GM19468 (cell line): ENCODE results near the gene GLO1.
"Not testable (repeated sequence)": the region's sequence is repeated elsewhere in the genome, so short reads cannot be mapped to it uniquely, and the experiment has no call there.

Source experiments
- ATAC-seq: cut with Tn5 transposase; IDR thresholded peaks from one replicate; pipeline ENCODE4 v1.9.1; 2021; ENCODE audit warnings: mild to moderate bottlenecking, moderate library complexity, moderate number of reproducible peaks; ENCODE audit not compliant: unreplicated experiment; ENCODE audit errors: extremely low read depth

The GLO1 gene

GRCh38 chr6:38708496-38708895, 5.6 kb upstream of the GLO1 start:
- no peak for ATAC-seq

GRCh38 chr6:38705924-38706323, 3.0 kb upstream of the GLO1 start:
- no peak for ATAC-seq

DNA sequence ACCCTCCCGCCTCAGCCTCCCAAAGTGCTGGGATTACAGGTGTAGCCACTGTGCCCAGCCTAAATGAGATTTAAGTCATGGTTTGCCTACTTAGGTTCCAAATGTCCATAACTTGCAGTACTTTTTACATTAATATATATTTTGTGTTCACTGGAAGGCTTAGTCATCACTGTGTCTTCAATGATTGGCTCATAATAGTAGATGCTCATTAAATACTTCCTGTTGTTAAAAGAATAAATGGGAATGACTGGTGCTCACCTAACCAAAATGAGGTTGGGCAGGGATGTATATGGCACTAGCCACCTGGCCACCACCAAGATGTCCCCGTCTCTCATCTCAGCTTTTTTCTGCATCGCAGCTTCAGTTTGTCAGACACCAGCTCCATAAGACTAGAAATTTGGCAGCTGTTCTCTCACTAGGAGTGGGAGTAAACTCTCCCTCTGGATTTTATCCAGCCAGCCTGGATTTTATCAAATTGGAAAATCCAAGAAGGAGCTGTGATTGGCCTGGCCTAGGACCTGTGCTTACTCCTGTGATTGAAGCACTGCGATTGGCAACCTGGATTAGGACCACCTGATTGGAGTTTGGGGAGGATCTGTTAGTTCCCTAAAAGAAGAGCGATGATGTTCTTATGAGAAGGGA, 1.1 kb upstream of the GLO1 start:
- ATAC-seq = no peak

GRCh38 chr6:38701551-38701950, 1.4 kb downstream of the GLO1 start:
- no peak for ATAC-seq

GRCh38 chr6:38699702-38700101, 3.2 kb downstream of the GLO1 start:
- not testable (repeated sequence) for ATAC-seq

- ATAC-seq = no peak
Observed at GRCh38 chr6:38697846-38698245, 5.1 kb downstream of the GLO1 start.

GRCh38 chr6:38696345-38696744, 6.6 kb downstream of the GLO1 start:
- no peak for ATAC-seq

- no peak for ATAC-seq
Observed at GRCh38 chr6:38695933-38696332, 7.0 kb downstream of the GLO1 start.

DNA sequence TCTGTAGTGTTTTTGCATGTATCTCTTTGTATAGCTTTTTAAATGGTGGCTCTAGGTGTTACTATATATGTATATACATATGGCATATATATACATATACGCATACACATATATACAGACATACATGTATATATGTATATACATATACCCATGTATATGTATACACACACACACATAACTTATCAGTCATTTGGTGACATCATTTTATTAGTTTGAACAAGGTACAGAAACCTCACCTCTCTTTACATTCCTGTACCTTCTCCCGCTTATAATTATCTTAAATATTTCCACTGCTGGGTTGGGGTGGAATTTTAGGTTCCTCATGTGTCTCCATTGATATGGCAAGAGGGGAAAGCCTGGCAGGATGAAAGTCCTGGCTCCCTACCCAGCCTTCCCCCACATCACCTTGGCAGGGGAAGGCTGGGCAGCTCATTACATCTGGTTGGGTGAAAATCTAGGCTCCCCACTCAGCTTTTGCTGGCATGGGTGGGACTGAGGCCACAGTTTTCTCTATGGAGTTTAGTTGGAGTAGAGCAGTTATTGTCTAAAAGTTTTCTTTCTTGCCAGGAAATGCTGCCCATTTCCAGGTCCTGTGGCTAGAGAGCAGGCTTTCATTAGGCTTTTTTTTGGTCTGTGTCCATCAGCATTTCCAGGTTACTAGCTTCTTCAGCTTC, 7.6 kb downstream of the GLO1 start:
- no peak for ATAC-seq

DNA sequence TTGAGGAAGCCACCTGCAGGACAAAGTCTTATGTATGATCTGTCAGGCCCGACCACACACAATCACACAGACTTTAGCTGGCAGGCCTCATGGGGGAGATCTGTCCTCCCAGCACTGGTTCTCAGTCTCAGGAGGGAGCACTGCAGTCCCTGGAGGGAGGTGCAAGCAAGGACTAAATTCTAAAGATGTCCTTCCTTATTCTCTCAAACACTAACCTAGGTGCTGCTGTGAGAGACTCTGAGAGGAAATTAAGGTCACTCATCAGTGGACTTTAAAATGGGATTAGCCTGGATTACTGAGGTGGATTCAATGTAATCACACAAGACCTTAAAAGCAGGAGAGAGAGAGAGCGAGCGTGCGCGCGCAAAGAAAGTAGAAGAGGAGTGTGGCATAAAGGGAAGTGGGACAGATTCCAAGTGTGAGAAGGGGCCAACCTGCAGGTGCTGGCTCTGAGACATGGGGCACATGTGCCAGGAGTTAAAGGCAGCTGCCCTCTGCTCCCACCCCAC, 14.3 kb downstream of the GLO1 start:
- ATAC-seq = no peak

DNA sequence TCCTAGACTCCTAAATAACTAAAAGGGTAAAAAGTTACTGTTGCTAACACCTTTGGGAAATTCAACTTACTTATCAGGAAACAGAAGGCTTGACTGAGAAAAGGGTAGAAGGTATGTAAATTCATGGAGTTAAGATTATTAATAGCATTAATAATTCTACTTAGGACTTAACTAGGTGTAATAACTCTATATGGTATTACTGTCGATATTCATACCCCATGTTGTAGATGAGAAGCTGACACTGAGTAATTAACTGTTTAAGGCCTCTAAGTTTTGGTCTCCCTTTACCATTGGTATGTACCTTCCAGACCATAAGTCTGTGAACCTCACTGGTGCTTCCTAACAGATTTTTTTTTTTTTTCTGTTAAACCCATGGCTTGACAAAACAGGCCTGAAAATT, 15.4 kb downstream of the GLO1 start:
- no peak for ATAC-seq

DNA sequence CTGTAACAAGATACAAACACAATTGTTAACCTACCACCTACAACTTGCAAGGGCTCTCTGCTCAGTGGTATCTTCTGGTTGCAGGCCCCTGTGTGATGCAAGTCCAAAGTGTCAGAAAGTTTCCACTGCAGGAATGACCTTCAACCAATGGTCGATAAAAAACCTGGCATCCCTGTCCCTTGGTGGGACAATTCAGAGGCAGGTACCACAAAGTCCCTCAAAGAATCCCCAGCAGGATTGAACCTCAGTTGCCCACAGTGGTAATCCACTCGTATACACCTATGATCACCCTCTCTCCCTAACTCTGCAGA, 15.9 kb downstream of the GLO1 start:
- ATAC-seq = no peak

- ATAC-seq = no peak
Observed at GRCh38 chr6:38686270-38687042, 16.5 kb downstream of the GLO1 start.

GRCh38 chr6:38684904-38685303, 18.0 kb downstream of the GLO1 start:
- ATAC-seq = no peak

- ATAC-seq = no peak
Observed at GRCh38 chr6:38684237-38684636, 18.7 kb downstream of the GLO1 start.

GRCh38 chr6:38681850-38682249, 21.1 kb downstream of the GLO1 start:
- no peak for ATAC-seq

- ATAC-seq = no peak
Observed at GRCh38 chr6:38679668-38680067, 23.3 kb downstream of the GLO1 start.

DNA sequence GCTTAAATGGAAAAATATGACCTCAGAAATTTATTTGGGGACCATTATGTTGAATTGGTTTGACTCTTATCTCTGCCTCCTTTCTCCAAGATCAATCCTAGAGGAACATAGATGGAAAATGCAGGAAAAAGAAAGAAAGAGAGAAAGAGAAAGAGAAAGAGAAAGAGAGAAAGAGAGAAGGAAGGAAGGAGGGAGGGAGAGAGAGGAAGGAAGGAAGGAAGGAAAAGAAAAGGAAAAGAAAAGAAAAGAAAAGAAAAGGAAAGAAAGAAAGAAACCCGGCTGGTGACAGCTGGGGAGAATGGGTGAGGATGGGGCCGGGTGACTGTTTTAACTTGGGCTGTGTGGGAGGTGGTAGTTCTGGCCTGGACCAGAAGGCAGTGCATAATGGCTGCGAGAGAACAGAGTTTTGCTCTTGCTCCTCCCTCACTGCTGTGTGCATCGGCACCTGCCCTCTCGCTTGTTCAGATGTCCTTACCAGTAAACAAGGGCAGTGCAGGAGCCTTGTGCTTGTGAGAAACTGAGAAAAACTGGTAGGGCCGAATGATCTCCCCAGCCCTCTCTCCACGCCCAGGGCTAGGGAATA, 24.7 kb downstream of the GLO1 start:
- ATAC-seq = no peak

DNA sequence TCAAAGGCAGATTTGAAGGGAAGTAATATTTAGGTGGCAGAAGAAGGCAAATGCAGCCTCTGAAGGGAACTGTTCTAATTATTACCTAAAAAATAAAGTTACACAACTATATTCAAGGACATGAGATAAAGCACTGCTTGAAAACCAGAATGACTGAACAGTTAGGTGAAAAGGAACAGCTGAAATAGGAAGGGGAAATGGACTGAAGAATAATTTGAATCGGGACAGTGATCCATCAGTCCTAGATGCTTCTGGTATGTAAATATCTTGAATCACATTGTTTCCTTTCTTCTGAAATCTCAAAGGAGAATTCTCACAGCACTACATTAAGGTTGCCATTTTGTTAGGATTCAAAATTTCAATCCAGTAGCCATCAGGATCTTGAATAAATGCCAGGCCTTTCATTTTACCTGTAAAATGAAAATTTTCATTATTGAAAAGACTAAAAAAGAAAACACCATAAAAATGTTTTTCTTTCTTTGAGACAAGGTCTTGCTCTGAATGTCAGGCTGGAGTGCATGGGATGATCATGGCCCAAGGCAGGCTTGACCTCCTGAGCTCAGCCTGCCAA, 25.9 kb downstream of the GLO1 start:
- ATAC-seq = no peak

DNA sequence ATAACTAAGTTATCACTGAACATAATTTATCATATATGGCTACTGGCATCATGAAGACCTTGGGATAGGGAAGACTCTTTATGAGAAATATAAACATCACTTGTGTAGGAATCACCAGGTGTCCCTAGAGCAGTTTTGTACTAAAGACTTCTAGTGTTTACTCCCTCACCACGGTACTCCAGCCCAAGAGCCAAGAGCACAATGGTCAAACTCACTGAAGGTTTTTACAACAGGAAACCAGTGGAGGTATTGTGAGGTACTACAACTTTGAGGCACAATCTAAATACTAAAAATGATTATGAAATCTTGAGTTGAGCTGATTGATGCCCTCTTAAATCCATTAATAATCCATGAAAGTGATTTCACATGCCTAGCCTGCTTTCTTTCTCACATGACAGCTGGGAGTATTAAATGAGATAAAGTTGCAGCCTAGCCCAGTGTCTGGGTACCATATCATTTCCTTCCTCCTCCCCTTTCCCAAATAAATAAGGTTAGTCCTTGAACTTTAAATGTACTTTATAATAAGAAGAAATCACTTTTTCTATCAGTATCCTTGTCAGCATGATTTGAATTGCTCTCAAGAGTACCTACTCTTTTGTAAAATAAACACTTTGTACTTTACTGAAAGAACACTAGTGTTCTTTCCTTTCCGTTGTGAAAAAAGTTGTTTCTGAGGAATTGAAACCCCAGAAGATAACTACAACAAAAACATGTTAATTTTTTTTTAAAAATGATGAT, 26.5 kb downstream of the GLO1 start:
- no peak for ATAC-seq
